Esophagus muscularis mucosa (tissue), 4 donors: Measurements from ENCODE around the gene PAM16. TPM values are rescaled to one million over a fixed set of nuclear protein-coding genes. Genes with fewer than 3 reads are reported as not detected.

Source experiments
- DNase-seq: peaks from one replicate; pipeline ENCODE4 v3.0.0-alpha.2; 2017; ENCODE audit errors: extremely low spot score
- H3K27ac ChIP-seq, 4 donors: fragments of 200-600 bp; sonication (generic); replicated peaks in 1 of 4; 1 replicate in 3 of 4; 2 replicates in 1 of 4; pipeline ENCODE4 v1.5.1; 2016 to 2019; ENCODE audit warnings: mild to moderate bottlenecking in 1 of 4
- H3K27me3 ChIP-seq, 4 donors: fragments of 200-600 bp; sonication (generic); one replicate each; pipeline versions ENCODE4 v1.5.1 to v1.6.0; 2016 to 2019
- H3K36me3 ChIP-seq, 4 donors: fragments of 200-600 bp; sonication (generic); one replicate each; pipeline ENCODE4 v1.5.1; 2016 to 2019
- H3K4me1 ChIP-seq, 4 donors: fragments of 200-600 bp; sonication (generic); one replicate each; pipeline ENCODE4 v1.5.1; 2016 to 2019
- H3K4me3 ChIP-seq, 4 donors: fragments of 200-600 bp; sonication (generic); 1 replicate in 2 of 4; 2 replicates in 2 of 4; pipeline ENCODE4 v1.5.1; 2016 to 2019; ENCODE audit warnings: mild to moderate bottlenecking in 4 of 4, moderate library complexity in 1 of 4
- H3K9me3 ChIP-seq, 4 donors: fragments of 200-600 bp; sonication (generic); 1 replicate in 3 of 4; 2 replicates in 1 of 4; pipeline ENCODE4 v1.5.1; 2016 to 2019
- EP300 ChIP-seq: sonication (generic); formaldehyde crosslinking; IDR thresholded peaks from one replicate; pipeline ENCODE4 v1.6.1; 2017; ENCODE audit warnings: antibody characterized with exemption
- POLR2A ChIP-seq: fragments of 450-650 bp; IDR thresholded peaks from one replicate; pipeline ENCODE4 v1.6.1; 2017; ENCODE audit warnings: antibody characterized with exemption, moderate library complexity, mild to moderate bottlenecking, low read depth
- POLR2AphosphoS5 ChIP-seq, 2 donors: sonication (generic); formaldehyde crosslinking; IDR thresholded peaks; one replicate each; pipeline ENCODE4 v1.6.1; 2017; ENCODE audit warnings: antibody characterized with exemption in 2 of 2
- WGBS: methylation state at CpG from one replicate; pipeline ENCODE4 v1.1.5; 2018; 5-methylcytosine and 5-hydroxymethylcytosine counted together
- intact Hi-C: fragments of 100-400 bp; cut with DNase I; formaldehyde crosslinking; loops from one replicate; pipeline ENCODE4 v1.15.1; 2023
- total RNA-seq, 4 donors: library from RNA; depleted of rRNA; stranded (reverse); fragments of >200 nt; gene quantifications; one replicate each; pipeline versions ENCODE4 v1.1.0 to v1.2.1, GENCODE V29; 2016
- TF ChIP-seq, protein P1 (sequence below), 3 experiments: fragments of 200-600 bp in 2 of 3; fragments of 450-650 bp in 1 of 3; sonication (generic) in 2 of 3; IDR thresholded peaks; one replicate each; pipeline ENCODE4 v1.5.1; 2017 to 2019; ENCODE audit warnings: antibody characterized with exemption in 3 of 3, mild to moderate bottlenecking in 2 of 3, moderate library complexity in 1 of 3

The PAM16 gene
- total RNA-seq, 4 donors from 2014 or later, result 24.5 to 44.1 (median 40.2) TPM

- no peaks in the 10 kb centered on the region for H3K27me3 ChIP-seq
- intact Hi-C loops, result loop anchor here (1.0 kb wide), 1 partner anchor 37 kb away; no protein-coding TSS in a partner anchor
- peaks cover 35 to 61% (median 48%) of the 10 kb centered on the region in 4 donors for H3K4me1 ChIP-seq
- DNase-seq, result no peak
- TF ChIP-seq EP300, result no peak
- TF ChIP-seq POLR2AphosphoS5 (IDR thresholded peaks at IDR 0.05), result no peak
- TF ChIP-seq, protein P1, sequence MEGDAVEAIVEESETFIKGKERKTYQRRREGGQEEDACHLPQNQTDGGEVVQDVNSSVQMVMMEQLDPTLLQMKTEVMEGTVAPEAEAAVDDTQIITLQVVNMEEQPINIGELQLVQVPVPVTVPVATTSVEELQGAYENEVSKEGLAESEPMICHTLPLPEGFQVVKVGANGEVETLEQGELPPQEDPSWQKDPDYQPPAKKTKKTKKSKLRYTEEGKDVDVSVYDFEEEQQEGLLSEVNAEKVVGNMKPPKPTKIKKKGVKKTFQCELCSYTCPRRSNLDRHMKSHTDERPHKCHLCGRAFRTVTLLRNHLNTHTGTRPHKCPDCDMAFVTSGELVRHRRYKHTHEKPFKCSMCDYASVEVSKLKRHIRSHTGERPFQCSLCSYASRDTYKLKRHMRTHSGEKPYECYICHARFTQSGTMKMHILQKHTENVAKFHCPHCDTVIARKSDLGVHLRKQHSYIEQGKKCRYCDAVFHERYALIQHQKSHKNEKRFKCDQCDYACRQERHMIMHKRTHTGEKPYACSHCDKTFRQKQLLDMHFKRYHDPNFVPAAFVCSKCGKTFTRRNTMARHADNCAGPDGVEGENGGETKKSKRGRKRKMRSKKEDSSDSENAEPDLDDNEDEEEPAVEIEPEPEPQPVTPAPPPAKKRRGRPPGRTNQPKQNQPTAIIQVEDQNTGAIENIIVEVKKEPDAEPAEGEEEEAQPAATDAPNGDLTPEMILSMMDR (IDR thresholded peaks at IDR 0.05), result no peak
- no peak for TF ChIP-seq POLR2A
- WGBS, result 97% methylated on average over 4 of the region's 4 CpGs
- no peaks in the 10 kb centered on the region for H3K9me3 ChIP-seq
- no peak overlapping the region for H3K4me3 ChIP-seq
- peak overlapping the region; percentile 65 to 79 (median 68) for H3K27ac ChIP-seq
- H3K36me3 ChIP-seq, result no peaks in the 10 kb centered on the region
Observed at GRCh38 chr16:4291699-4292098, 59.4 kb downstream of the PAM16 start.

Other genes with a start within 250 kb of the PAM16 start
- 10 to 100 TPM; 35.8 to 72.9 (median 55.7) TPM for gene ADCY9, start 234.9 kb downstream of the PAM16 start, total RNA-seq
- gene SRL, start 109.2 kb downstream of the PAM16 start, total RNA-seq, result 1 to 10 TPM in 3 of 4 donors, under 1 TPM in 1; 0.83 to 2.2 (median 1.5) TPM
- gene TFAP4, start 78.3 kb downstream of the PAM16 start, total RNA-seq, result 1 to 10 TPM; 2.8 to 4.6 (median 3.7) TPM
- gene GLIS2, start 35.3 kb downstream of the PAM16 start, total RNA-seq, result 10 to 100 TPM; 10.8 to 32.6 (median 14.9) TPM
- gene VASN, start 20.5 kb upstream of the PAM16 start, total RNA-seq, result 10 to 100 TPM in 3 of 4 donors, 1 to 10 TPM in 1; 7.1 to 31.3 (median 21.7) TPM
- 10 to 100 TPM; 11.6 to 24.6 (median 21.3) TPM for gene CORO7, start 65.3 kb upstream of the PAM16 start, total RNA-seq
- gene DNAJA3, start 74.5 kb upstream of the PAM16 start, total RNA-seq, result 10 to 100 TPM; 40.6 to 51.2 (median 45.9) TPM
- 10 to 100 TPM; 29.1 to 50.0 (median 45.3) TPM for gene NMRAL1, start 123.3 kb upstream of the PAM16 start, total RNA-seq
- gene HMOX2, start 125.1 kb upstream of the PAM16 start, total RNA-seq, result 10 to 100 TPM; 26.6 to 45.9 (median 44.7) TPM
- gene CDIP1, start 187.5 kb upstream of the PAM16 start, total RNA-seq, result 10 to 100 TPM; 18.3 to 33.4 (median 28.3) TPM
- gene C16orf96, start 205.0 kb upstream of the PAM16 start, total RNA-seq, result not detected